H1 (cell line): ENCODE measurements around the gene JPH3.

Experiments
- BACH1 ChIP-seq: IDR thresholded peaks from 2 replicates; pipeline ENCODE4 v1.6.1; 2012; ENCODE audit warnings: low read length, improper control_type of control experiment
- EP300 ChIP-seq, 2 experiments: IDR thresholded peaks; 1 replicate in 1 of 2; 2 replicates in 1 of 2; pipeline ENCODE4 v1.6.1; 2011 to 2012; ENCODE audit warnings: low read depth in 2 of 2, low read length in 2 of 2, mild to moderate bottlenecking in 2 of 2, borderline replicate concordance in 1 of 2, inconsistent platforms in 1 of 2, moderate library complexity in 1 of 2
- EZH2 ChIP-seq: fragments of 200-600 bp; sonication (generic); IDR thresholded peaks from 2 replicates; pipeline ENCODE4 v1.7.1; 2012; ENCODE audit warnings: low read depth, mild to moderate bottlenecking, moderate library complexity, low read length, inconsistent platforms; ENCODE audit not compliant: severe bottlenecking
- HDAC2 ChIP-seq, 2 experiments: fragments of 300-600 bp in 1 of 2; sonication (generic) in 1 of 2; IDR thresholded peaks; 2 replicates each; pipeline ENCODE4 v1.6.1; 2011 to 2012; ENCODE audit warnings: low read depth in 2 of 2, low read length in 2 of 2, mild to moderate bottlenecking in 2 of 2, moderate library complexity in 2 of 2, borderline replicate concordance in 1 of 2, inconsistent platforms in 1 of 2
- TF ChIP-seq, protein P1 (sequence below), 3 experiments: IDR thresholded peaks; 1 replicate in 2 of 3; 2 replicates in 1 of 3; pipeline versions ENCODE4 v1.5.1 to v1.6.1; 2011; ENCODE audit warnings: low read length in 3 of 3, mild to moderate bottlenecking in 3 of 3, inconsistent platforms in 2 of 3, low read depth in 1 of 3, moderate library complexity in 1 of 3; ENCODE audit not compliant: insufficient read depth in 1 of 3; ENCODE audit errors: control extremely low read depth in 1 of 3
- TF ChIP-seq, protein P2 (sequence below): IDR thresholded peaks from 2 replicates; pipeline ENCODE4 v1.6.1; 2012; ENCODE audit warnings: inconsistent platforms

DNA sequence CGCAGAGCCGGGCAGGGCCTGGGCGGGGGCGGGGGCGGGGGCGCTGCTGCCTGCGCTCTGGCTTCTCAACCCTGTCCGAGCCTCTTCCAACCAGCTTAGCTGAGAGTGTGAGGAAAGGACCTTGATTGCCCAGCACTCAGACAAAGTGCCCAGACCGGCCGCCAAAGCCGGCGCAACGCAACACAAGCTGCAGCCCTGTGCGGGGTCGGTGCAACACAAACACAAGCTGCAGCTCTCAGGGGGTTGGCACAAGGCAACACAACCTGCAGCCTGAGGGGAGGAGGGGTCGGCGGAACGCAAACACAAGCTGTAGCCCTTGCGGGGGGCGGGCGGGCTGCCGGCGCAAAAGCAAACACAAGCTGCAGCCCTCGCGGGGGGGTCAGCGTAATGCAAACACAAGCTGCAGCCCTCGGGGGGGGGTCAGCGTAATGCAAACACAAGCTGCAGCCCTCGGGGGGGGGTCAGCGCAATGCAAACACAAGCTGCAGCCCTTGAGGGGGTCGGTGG lies 103.5 kb downstream of the JPH3 start:
- no peak for TF ChIP-seq BACH1
- TF ChIP-seq, protein P1, sequence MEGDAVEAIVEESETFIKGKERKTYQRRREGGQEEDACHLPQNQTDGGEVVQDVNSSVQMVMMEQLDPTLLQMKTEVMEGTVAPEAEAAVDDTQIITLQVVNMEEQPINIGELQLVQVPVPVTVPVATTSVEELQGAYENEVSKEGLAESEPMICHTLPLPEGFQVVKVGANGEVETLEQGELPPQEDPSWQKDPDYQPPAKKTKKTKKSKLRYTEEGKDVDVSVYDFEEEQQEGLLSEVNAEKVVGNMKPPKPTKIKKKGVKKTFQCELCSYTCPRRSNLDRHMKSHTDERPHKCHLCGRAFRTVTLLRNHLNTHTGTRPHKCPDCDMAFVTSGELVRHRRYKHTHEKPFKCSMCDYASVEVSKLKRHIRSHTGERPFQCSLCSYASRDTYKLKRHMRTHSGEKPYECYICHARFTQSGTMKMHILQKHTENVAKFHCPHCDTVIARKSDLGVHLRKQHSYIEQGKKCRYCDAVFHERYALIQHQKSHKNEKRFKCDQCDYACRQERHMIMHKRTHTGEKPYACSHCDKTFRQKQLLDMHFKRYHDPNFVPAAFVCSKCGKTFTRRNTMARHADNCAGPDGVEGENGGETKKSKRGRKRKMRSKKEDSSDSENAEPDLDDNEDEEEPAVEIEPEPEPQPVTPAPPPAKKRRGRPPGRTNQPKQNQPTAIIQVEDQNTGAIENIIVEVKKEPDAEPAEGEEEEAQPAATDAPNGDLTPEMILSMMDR (IDR thresholded peaks at IDR 0.05; ENCODE audit: control extremely low read depth in 1 of 3, insufficient read depth in 1 of 3, low read depth in 1 of 3, low read length in 3 of 3), result no peak
- no peak for TF ChIP-seq EZH2
- TF ChIP-seq, protein P2, sequence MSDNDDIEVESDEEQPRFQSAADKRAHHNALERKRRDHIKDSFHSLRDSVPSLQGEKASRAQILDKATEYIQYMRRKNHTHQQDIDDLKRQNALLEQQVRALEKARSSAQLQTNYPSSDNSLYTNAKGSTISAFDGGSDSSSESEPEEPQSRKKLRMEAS, result no peak
- no peak for TF ChIP-seq HDAC2 (IDR thresholded peaks at IDR 0.05; ENCODE audit: borderline replicate concordance in 1 of 2, low read depth in 2 of 2, low read length in 2 of 2)
- TF ChIP-seq EP300 (IDR thresholded peaks at IDR 0.05; ENCODE audit: borderline replicate concordance in 1 of 2, low read depth in 2 of 2, low read length in 2 of 2), result no peak
